Measurements from ENCODE around the gene TARBP1.

TARBP1 gene

GRCh38 chr1:234497589-234497988, 18.6 kb upstream of the TARBP1 start:
- DNase-seq (ENCODE audit: low read depth in 1 of 2, low spot score in 1 of 2), result no peak
- H3K27me3 ChIP-seq (ENCODE audit: insufficient read depth, poor library complexity, severe bottlenecking), result no peaks in the 10 kb centered on the region
- no peak overlapping the region for H3K27ac ChIP-seq (replicated peaks)
- H3K4me3 ChIP-seq (replicated peaks; ENCODE audit: insufficient read depth, low read length), result no peak overlapping the region
- no peak for TF ChIP-seq REST (IDR thresholded peaks at IDR 0.05; ENCODE audit: insufficient replicate concordance, low read depth)
- TF ChIP-seq POLR2AphosphoS5 (IDR thresholded peaks at IDR 0.05; ENCODE audit: low read depth), result no peak
- no peak for TF ChIP-seq GABPA (IDR thresholded peaks at IDR 0.05; ENCODE audit: low read depth)
- no peak for TF ChIP-seq SPI1 (IDR thresholded peaks at IDR 0.05; ENCODE audit: borderline replicate concordance, low read depth)
- TF ChIP-seq CTCF (IDR thresholded peaks at IDR 0.05; ENCODE audit: insufficient read depth, low read length), result no peak

- no peaks in the 10 kb centered on the region for H3K27me3 ChIP-seq (ENCODE audit: insufficient read depth, poor library complexity, severe bottlenecking)
- DNase-seq (ENCODE audit: low read depth in 1 of 2, low spot score in 1 of 2), result no peak
- H3K4me3 ChIP-seq (replicated peaks; ENCODE audit: insufficient read depth, low read length), result no peak overlapping the region
- no peak overlapping the region for H3K27ac ChIP-seq (replicated peaks)
- TF ChIP-seq POLR2AphosphoS5 (IDR thresholded peaks at IDR 0.05; ENCODE audit: low read depth) (no peak), GABPA (IDR thresholded peaks at IDR 0.05; ENCODE audit: low read depth) (no peak), REST (IDR thresholded peaks at IDR 0.05; ENCODE audit: insufficient replicate concordance, low read depth) (no peak), SPI1 (IDR thresholded peaks at IDR 0.05; ENCODE audit: borderline replicate concordance, low read depth) (no peak), CTCF (IDR thresholded peaks at IDR 0.05; ENCODE audit: insufficient read depth, low read length) (no peak)
Measured at GRCh38 chr1:234495231-234495990, 16.4 kb upstream of the TARBP1 start.

- TF ChIP-seq REST (IDR thresholded peaks at IDR 0.05; ENCODE audit: insufficient replicate concordance, low read depth), result no peak
- no peak for TF ChIP-seq POLR2AphosphoS5 (IDR thresholded peaks at IDR 0.05; ENCODE audit: low read depth)
- no peak for TF ChIP-seq CTCF (IDR thresholded peaks at IDR 0.05; ENCODE audit: insufficient read depth, low read length)
- no peak for TF ChIP-seq GABPA (IDR thresholded peaks at IDR 0.05; ENCODE audit: low read depth)
- TF ChIP-seq SPI1 (IDR thresholded peaks at IDR 0.05; ENCODE audit: borderline replicate concordance, low read depth), result no peak
- no peaks in the 10 kb centered on the region for H3K27me3 ChIP-seq (ENCODE audit: insufficient read depth, poor library complexity, severe bottlenecking)
- H3K27ac ChIP-seq (replicated peaks), result no peak overlapping the region
- no peak overlapping the region for H3K4me3 ChIP-seq (replicated peaks; ENCODE audit: insufficient read depth, low read length)
- DNase-seq (ENCODE audit: low read depth in 1 of 2, low spot score in 1 of 2), result no peak
Measured at GRCh38 chr1:234494049-234494448, 15.1 kb upstream of the TARBP1 start.

Measured in HL-60 (cell line).